ENCODE results near the gene AUTS2.

AUTS2 gene

GRCh38 chr7:69743436-69743835 is 145.2 kb downstream of the AUTS2 start:
- H3K4me1 ChIP-seq (ENCODE audit: control insufficient read depth in 1 of 2, insufficient read depth in 1 of 2, low read depth in 1 of 2, low read length in 1 of 2): no peaks in the 10 kb centered on the region
- H3K27me3 ChIP-seq: no peaks in the 10 kb centered on the region
- H3K9me3 ChIP-seq: no peaks in the 10 kb centered on the region
- H3K4me3 ChIP-seq (ENCODE audit: low read depth in 1 of 2, low read length in 1 of 2): no peak overlapping the region
- no peak overlapping the region for H3K27ac ChIP-seq
- no peaks in the 10 kb centered on the region for H3K36me3 ChIP-seq
- no peak for TF ChIP-seq CTCF (IDR thresholded peaks at IDR 0.05)

- no peak for TF ChIP-seq CTCF (IDR thresholded peaks at IDR 0.05)
- H3K4me3 ChIP-seq (ENCODE audit: low read depth in 1 of 2, low read length in 1 of 2): no peak overlapping the region
- no peaks in the 10 kb centered on the region for H3K27me3 ChIP-seq
- H3K36me3 ChIP-seq: no peaks in the 10 kb centered on the region
- no peaks in the 10 kb centered on the region for H3K9me3 ChIP-seq
- no peaks in the 10 kb centered on the region for H3K4me1 ChIP-seq (ENCODE audit: control insufficient read depth in 1 of 2, insufficient read depth in 1 of 2, low read depth in 1 of 2, low read length in 1 of 2)
- H3K27ac ChIP-seq: no peak overlapping the region
These were observed 145.8 kb downstream of the AUTS2 start for GRCh38 chr7:69744026-69744425.

GRCh38 chr7:69746383-69746782 is 148.1 kb downstream of the AUTS2 start:
- Histone ChIP-seq H3K4me3 (ENCODE audit: low read depth in 1 of 2, low read length in 1 of 2) (no peak overlapping the region), H3K9me3 (no peaks in the 10 kb centered on the region), H3K4me1 (ENCODE audit: control insufficient read depth in 1 of 2, insufficient read depth in 1 of 2, low read depth in 1 of 2, low read length in 1 of 2) (no peaks in the 10 kb centered on the region), H3K27ac (no peak overlapping the region), H3K27me3 (no peaks in the 10 kb centered on the region), H3K36me3 (no peaks in the 10 kb centered on the region)
- TF ChIP-seq CTCF (IDR thresholded peaks at IDR 0.05): no peak

GRCh38 chr7:69747144-69747543 is 148.9 kb downstream of the AUTS2 start:
- H3K4me3 ChIP-seq (ENCODE audit: low read depth in 1 of 2, low read length in 1 of 2): no peak overlapping the region
- TF ChIP-seq CTCF (IDR thresholded peaks at IDR 0.05): no peak
- no peaks in the 10 kb centered on the region for H3K4me1 ChIP-seq (ENCODE audit: control insufficient read depth in 1 of 2, insufficient read depth in 1 of 2, low read depth in 1 of 2, low read length in 1 of 2)
- H3K27me3 ChIP-seq: no peaks in the 10 kb centered on the region
- H3K36me3 ChIP-seq: no peaks in the 10 kb centered on the region
- no peaks in the 10 kb centered on the region for H3K9me3 ChIP-seq
- no peak overlapping the region for H3K27ac ChIP-seq

- no peaks in the 10 kb centered on the region for H3K4me1 ChIP-seq (ENCODE audit: control insufficient read depth in 1 of 2, insufficient read depth in 1 of 2, low read depth in 1 of 2, low read length in 1 of 2)
- H3K9me3 ChIP-seq: no peaks in the 10 kb centered on the region
- no peaks in the 10 kb centered on the region for H3K36me3 ChIP-seq
- no peak overlapping the region for H3K4me3 ChIP-seq (ENCODE audit: low read depth in 1 of 2, low read length in 1 of 2)
- H3K27me3 ChIP-seq: no peaks in the 10 kb centered on the region
- H3K27ac ChIP-seq: no peak overlapping the region
- TF ChIP-seq CTCF (IDR thresholded peaks at IDR 0.05): no peak
These were observed 150.3 kb downstream of the AUTS2 start for GRCh38 chr7:69748530-69748929.

- H3K4me1 ChIP-seq (ENCODE audit: control insufficient read depth in 1 of 2, insufficient read depth in 1 of 2, low read depth in 1 of 2, low read length in 1 of 2): no peaks in the 10 kb centered on the region
- no peak for TF ChIP-seq CTCF (IDR thresholded peaks at IDR 0.05)
These were observed 151.2 kb downstream of the AUTS2 start for GRCh38 chr7:69749372-69749979.

More at GRCh38 chr7:69749372-69749979, 151.2 kb downstream of the AUTS2 start:
- H3K4me3 ChIP-seq (ENCODE audit: low read depth in 1 of 2, low read length in 1 of 2): no peak overlapping the region
- no peaks in the 10 kb centered on the region for H3K36me3 ChIP-seq
- H3K9me3 ChIP-seq: no peaks in the 10 kb centered on the region
- no peak overlapping the region for H3K27ac ChIP-seq
- H3K27me3 ChIP-seq: no peaks in the 10 kb centered on the region

All from neutrophil (primary cell).